GM12878 (cell line): Measurements from ENCODE around the gene ARHGEF3.

ENCODE experiments used
- BACH1 ChIP-seq: fragments of 450-650 bp; IDR thresholded peaks from 2 replicates; pipeline ENCODE4 v1.6.1; 2017; ENCODE audit warnings: mild to moderate bottlenecking, borderline replicate concordance
- CREB1 ChIP-seq: IDR thresholded peaks from 2 replicates; pipeline ENCODE4 v1.6.1; 2012; ENCODE audit warnings: low read depth, mild to moderate bottlenecking, inconsistent platforms
- EED ChIP-seq: sonication (generic); IDR thresholded peaks from 2 replicates; pipeline ENCODE4 v1.6.1; 2016; ENCODE audit warnings: antibody characterized with exemption, low read depth
- EZH2 ChIP-seq: IDR thresholded peaks from 2 replicates; pipeline ENCODE4 v1.6.1; 2012; ENCODE audit warnings: low read depth, mild to moderate bottlenecking, control low read depth, inconsistent platforms, low read length, borderline replicate concordance; ENCODE audit not compliant: control insufficient read depth
- HDAC2 ChIP-seq: fragments of 200-600 bp; sonication (generic); IDR thresholded peaks from 2 replicates; pipeline ENCODE4 v1.6.1; 2017
- NR2C2 ChIP-seq: IDR thresholded peaks from 2 replicates; pipeline ENCODE4 v1.6.1; 2011; ENCODE audit warnings: borderline replicate concordance, low read depth; ENCODE audit not compliant: control insufficient read depth, insufficient read length
- POLR2AphosphoS5 ChIP-seq: IDR thresholded peaks from 2 replicates; pipeline ENCODE4 v1.6.1; 2011; ENCODE audit warnings: mild to moderate bottlenecking, low read length, inconsistent platforms
- RELA ChIP-seq: fragments of 450-650 bp; IDR thresholded peaks from 2 replicates; pipeline ENCODE4 v1.8.0; 2014; ENCODE audit warnings: borderline replicate concordance; ENCODE audit not compliant: partially characterized antibody
- TCF7 ChIP-seq: IDR thresholded peaks from 2 replicates; pipeline ENCODE4 v1.6.1; 2014; ENCODE audit warnings: antibody characterized with exemption, borderline replicate concordance
- TF ChIP-seq, protein P1 (sequence below): IDR thresholded peaks from 2 replicates; pipeline ENCODE4 v1.6.1; 2011; ENCODE audit warnings: borderline replicate concordance, low read depth, mild to moderate bottlenecking, moderate library complexity, low read length; ENCODE audit not compliant: insufficient read depth, poor library complexity, severe bottlenecking
- TF ChIP-seq, protein P2 (sequence below): IDR thresholded peaks from 2 replicates; pipeline ENCODE4 v1.6.1; 2012; ENCODE audit warnings: low read depth, low read length, improper control_type of control experiment
- TF ChIP-seq, protein P3 (sequence below), 3 experiments: IDR thresholded peaks in 2 of 3; conservative IDR thresholded peaks in 1 of 3; 2 replicates each; pipeline ENCODE4 v1.5.1; 2011; ENCODE audit warnings: low read depth in 3 of 3, low read length in 3 of 3, mild to moderate bottlenecking in 3 of 3, control low read depth in 2 of 3, moderate library complexity in 2 of 3, inconsistent platforms in 1 of 3, mixed read lengths in 1 of 3; ENCODE audit not compliant: control insufficient read depth in 2 of 3, insufficient read depth in 1 of 3; ENCODE audit errors: extremely low read depth in 1 of 3
- TF ChIP-seq, protein P4 (sequence below): IDR thresholded peaks from 2 replicates; pipeline ENCODE4 v1.6.1; 2012; ENCODE audit warnings: low read depth, low read length, improper control_type of control experiment

DNA sequence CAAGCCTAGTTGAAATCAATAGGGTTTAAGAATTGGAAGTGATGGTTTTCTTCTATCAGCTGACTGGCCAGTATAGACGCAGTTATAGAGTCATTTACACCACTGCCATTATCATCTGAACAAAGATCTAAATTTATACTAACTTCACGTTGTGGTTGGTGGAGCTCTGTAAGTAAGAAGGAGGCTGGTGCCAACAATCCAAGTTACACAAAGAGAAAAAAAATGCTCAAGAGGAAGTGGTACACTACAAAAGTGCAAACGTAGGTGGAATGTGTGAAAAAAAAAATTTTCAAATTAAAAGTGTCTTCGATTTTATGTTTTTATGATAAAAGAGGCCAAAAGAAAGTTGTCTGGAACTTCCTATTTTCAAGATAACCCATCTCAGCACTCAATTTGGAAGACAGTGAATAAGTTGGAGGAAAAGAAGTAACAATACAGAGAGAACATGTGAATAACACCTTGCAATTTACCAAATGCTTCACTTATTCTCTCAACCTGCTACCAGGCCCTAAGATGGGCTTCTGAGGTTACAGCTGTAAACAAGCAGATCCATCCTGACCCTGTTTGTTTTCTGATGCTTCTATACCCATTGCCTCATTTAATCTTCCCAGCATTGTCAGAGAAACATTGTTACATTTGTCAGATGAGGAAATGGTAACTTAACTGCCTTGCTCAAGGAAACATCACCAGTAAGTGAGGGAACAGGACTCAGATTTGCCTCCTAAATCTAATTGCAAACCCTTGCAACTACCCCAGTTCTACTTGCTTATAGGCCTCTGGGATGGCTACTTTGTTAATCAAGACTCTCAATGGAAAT is 106.7 kb downstream of the ARHGEF3 start:
- TF ChIP-seq BACH1 (no peak), EZH2 (no peak), CREB1 (no peak), RELA (no peak), NR2C2 (no peak), TCF7 (no peak), POLR2AphosphoS5 (no peak), HDAC2 (no peak), EED (no peak)
- TF ChIP-seq, protein P1, sequence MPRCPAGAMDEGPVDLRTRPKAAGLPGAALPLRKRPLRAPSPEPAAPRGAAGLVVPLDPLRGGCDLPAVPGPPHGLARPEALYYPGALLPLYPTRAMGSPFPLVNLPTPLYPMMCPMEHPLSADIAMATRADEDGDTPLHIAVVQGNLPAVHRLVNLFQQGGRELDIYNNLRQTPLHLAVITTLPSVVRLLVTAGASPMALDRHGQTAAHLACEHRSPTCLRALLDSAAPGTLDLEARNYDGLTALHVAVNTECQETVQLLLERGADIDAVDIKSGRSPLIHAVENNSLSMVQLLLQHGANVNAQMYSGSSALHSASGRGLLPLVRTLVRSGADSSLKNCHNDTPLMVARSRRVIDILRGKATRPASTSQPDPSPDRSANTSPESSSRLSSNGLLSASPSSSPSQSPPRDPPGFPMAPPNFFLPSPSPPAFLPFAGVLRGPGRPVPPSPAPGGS = no peak
- TF ChIP-seq, protein P2, sequence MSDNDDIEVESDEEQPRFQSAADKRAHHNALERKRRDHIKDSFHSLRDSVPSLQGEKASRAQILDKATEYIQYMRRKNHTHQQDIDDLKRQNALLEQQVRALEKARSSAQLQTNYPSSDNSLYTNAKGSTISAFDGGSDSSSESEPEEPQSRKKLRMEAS = no peak
- TF ChIP-seq, protein P3, sequence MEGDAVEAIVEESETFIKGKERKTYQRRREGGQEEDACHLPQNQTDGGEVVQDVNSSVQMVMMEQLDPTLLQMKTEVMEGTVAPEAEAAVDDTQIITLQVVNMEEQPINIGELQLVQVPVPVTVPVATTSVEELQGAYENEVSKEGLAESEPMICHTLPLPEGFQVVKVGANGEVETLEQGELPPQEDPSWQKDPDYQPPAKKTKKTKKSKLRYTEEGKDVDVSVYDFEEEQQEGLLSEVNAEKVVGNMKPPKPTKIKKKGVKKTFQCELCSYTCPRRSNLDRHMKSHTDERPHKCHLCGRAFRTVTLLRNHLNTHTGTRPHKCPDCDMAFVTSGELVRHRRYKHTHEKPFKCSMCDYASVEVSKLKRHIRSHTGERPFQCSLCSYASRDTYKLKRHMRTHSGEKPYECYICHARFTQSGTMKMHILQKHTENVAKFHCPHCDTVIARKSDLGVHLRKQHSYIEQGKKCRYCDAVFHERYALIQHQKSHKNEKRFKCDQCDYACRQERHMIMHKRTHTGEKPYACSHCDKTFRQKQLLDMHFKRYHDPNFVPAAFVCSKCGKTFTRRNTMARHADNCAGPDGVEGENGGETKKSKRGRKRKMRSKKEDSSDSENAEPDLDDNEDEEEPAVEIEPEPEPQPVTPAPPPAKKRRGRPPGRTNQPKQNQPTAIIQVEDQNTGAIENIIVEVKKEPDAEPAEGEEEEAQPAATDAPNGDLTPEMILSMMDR (IDR thresholded peaks at IDR 0.05 in 2 of 3, conservative IDR thresholded peaks at IDR 0.05 in 1 of 3; ENCODE audit: control insufficient read depth in 2 of 3, extremely low read depth in 1 of 3, insufficient read depth in 1 of 3, low read depth in 3 of 3, low read length in 3 of 3) = no peak
- TF ChIP-seq, protein P4, sequence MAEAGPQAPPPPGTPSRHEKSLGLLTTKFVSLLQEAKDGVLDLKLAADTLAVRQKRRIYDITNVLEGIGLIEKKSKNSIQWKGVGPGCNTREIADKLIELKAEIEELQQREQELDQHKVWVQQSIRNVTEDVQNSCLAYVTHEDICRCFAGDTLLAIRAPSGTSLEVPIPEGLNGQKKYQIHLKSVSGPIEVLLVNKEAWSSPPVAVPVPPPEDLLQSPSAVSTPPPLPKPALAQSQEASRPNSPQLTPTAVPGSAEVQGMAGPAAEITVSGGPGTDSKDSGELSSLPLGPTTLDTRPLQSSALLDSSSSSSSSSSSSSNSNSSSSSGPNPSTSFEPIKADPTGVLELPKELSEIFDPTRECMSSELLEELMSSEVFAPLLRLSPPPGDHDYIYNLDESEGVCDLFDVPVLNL = no peak
